ENCODE measurements around the gene ZNF296.

DNA sequence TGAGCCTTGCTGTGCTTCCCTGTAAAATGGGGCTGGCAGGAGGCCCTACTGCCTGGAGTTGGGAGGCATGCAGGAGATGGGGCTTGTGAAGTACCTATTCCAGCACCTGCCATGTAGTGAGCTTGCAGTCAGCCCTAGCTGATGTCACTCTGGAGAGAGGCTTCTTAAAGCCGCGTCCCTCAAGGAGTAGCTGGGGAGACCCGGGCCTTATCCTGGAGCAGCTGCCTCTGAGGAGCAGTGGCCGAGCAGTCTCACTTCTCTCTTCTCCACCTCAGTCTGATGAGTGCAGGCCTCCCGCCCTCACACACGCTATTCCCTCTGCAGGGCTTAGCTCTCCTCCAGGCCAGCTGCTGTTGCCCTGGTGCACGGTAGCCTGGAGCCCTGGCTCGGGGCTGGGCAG, 19.4 kb downstream of the ZNF296 start:
- TF ChIP-seq, protein P1, sequence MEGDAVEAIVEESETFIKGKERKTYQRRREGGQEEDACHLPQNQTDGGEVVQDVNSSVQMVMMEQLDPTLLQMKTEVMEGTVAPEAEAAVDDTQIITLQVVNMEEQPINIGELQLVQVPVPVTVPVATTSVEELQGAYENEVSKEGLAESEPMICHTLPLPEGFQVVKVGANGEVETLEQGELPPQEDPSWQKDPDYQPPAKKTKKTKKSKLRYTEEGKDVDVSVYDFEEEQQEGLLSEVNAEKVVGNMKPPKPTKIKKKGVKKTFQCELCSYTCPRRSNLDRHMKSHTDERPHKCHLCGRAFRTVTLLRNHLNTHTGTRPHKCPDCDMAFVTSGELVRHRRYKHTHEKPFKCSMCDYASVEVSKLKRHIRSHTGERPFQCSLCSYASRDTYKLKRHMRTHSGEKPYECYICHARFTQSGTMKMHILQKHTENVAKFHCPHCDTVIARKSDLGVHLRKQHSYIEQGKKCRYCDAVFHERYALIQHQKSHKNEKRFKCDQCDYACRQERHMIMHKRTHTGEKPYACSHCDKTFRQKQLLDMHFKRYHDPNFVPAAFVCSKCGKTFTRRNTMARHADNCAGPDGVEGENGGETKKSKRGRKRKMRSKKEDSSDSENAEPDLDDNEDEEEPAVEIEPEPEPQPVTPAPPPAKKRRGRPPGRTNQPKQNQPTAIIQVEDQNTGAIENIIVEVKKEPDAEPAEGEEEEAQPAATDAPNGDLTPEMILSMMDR (IDR thresholded peaks at IDR 0.05): no peak
- TF ChIP-seq POLR2AphosphoS5 (IDR thresholded peaks at IDR 0.05): no peak

Data from breast epithelium (tissue), 3 donors.